ENCODE results near the gene CLIP1. TPM values are rescaled to one million over a fixed set of nuclear protein-coding genes. Genes with fewer than 3 reads are reported as not detected.

CLIP1 gene
- total and polyA plus RNA-seq, 2 of the 13 experiments (the other 11 are each of a cell fraction or from before 2014, with no cell fraction given): 28.9 to 43.7 TPM

DNA sequence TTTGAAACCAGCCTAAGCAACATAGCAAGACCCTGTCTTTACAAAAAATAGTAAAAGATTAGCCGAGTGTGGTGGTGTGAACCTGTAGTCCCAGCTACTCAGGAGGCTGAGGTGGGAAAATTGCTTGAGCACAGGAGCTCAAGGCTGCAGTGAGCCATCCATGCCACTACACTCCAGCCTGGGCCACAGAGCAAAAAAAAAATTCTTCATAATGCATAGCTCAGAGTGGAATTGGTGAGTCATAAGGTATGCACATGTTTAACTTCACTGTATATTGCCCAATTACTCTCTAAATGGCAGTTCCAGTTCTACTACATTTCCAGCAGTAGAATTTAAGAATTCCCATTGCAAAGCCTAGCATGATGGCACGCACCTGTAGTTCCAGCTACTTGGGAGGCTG lies 26.8 kb upstream of the CLIP1 start (continued):
- TF ChIP-seq, protein P1, sequence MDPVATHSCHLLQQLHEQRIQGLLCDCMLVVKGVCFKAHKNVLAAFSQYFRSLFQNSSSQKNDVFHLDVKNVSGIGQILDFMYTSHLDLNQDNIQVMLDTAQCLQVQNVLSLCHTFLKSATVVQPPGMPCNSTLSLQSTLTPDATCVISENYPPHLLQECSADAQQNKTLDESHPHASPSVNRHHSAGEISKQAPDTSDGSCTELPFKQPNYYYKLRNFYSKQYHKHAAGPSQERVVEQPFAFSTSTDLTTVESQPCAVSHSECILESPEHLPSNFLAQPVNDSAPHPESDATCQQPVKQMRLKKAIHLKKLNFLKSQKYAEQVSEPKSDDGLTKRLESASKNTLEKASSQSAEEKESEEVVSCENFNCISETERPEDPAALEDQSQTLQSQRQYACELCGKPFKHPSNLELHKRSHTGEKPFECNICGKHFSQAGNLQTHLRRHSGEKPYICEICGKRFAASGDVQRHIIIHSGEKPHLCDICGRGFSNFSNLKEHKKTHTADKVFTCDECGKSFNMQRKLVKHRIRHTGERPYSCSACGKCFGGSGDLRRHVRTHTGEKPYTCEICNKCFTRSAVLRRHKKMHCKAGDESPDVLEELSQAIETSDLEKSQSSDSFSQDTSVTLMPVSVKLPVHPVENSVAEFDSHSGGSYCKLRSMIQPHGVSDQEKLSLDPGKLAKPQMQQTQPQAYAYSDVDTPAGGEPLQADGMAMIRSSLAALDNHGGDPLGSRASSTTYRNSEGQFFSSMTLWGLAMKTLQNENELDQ (CRISPR knock-in tag; IDR thresholded peaks at IDR 0.05; ENCODE audit: borderline replicate concordance): no peak
- TF ChIP-seq KDM1A (CRISPR knock-in tag; IDR thresholded peaks at IDR 0.05) (0 out of 2 replicates have a peak, but pooled peaks have one; percentile 58), IKZF4 (CRISPR knock-in tag; IDR thresholded peaks at IDR 0.05; ENCODE audit: borderline replicate concordance, low read depth, not compliant biosample characterization) (no peak), RARA (CRISPR knock-in tag; IDR thresholded peaks at IDR 0.05) (peak; percentile 20; the same call in 1 of the 2 replicates), ZNF543 (CRISPR knock-in tag; IDR thresholded peaks at IDR 0.05) (no peak), MED1 (CRISPR knock-in tag; IDR thresholded peaks at IDR 0.05) (0 out of 2 replicates have a peak, but pooled peaks have one; percentile 17), NFE2L2 (IDR thresholded peaks at IDR 0.05; ENCODE audit: low read length) (no peak), ZMAT3 (CRISPR knock-in tag; conservative IDR thresholded peaks at IDR 0.05) (no peak), ZNF343 (CRISPR knock-in tag; IDR thresholded peaks at IDR 0.05) (no peak), GFI1 (CRISPR knock-in tag; IDR thresholded peaks at IDR 0.05; ENCODE audit: borderline replicate concordance) (no peak), HDAC2 (CRISPR knock-in tag; IDR thresholded peaks at IDR 0.05) (no peak), ZBTB7A (CRISPR knock-in tag; IDR thresholded peaks at IDR 0.05) (no peak), NCOR1 (IDR thresholded peaks at IDR 0.05; ENCODE audit: borderline replicate concordance, low read length) (0 out of 2 replicates have a peak, but pooled peaks have one; percentile 39), JDP2 (CRISPR knock-in tag; IDR thresholded peaks at IDR 0.05; ENCODE audit: borderline replicate concordance) (no peak), HMGA1 (CRISPR knock-in tag; conservative IDR thresholded peaks at IDR 0.05) (no peak), SRY (CRISPR knock-in tag; IDR thresholded peaks at IDR 0.05) (no peak), CEBPG (CRISPR knock-in tag; IDR thresholded peaks at IDR 0.05) (peak; percentile 73), JARID2 (CRISPR knock-in tag; IDR thresholded peaks at IDR 0.05; ENCODE audit: insufficient replicate concordance) (no peak), ZBTB8A (CRISPR knock-in tag; IDR thresholded peaks at IDR 0.05; ENCODE audit: borderline replicate concordance, low read depth) (no peak), FOXP1 (IDR thresholded peaks at IDR 0.05) (no peak), FOXP1 (CRISPR knock-in tag; IDR thresholded peaks at IDR 0.05) (no peak), TAF1 (CRISPR knock-in tag; IDR thresholded peaks at IDR 0.05) (no peak), MYC (CRISPR knock-in tag; IDR thresholded peaks at IDR 0.05; ENCODE audit: borderline replicate concordance) (no peak), ZNF441 (CRISPR knock-in tag; IDR thresholded peaks at IDR 0.05; ENCODE audit: borderline replicate concordance) (no peak), ZBTB3 (CRISPR knock-in tag; IDR thresholded peaks at IDR 0.05; ENCODE audit: borderline replicate concordance, low read depth) (no peak), ZNF234 (CRISPR knock-in tag; conservative IDR thresholded peaks at IDR 0.05) (no peak), NCOA2 (CRISPR knock-in tag; IDR thresholded peaks at IDR 0.05) (no peak)
- TF ChIP-seq, protein P2, sequence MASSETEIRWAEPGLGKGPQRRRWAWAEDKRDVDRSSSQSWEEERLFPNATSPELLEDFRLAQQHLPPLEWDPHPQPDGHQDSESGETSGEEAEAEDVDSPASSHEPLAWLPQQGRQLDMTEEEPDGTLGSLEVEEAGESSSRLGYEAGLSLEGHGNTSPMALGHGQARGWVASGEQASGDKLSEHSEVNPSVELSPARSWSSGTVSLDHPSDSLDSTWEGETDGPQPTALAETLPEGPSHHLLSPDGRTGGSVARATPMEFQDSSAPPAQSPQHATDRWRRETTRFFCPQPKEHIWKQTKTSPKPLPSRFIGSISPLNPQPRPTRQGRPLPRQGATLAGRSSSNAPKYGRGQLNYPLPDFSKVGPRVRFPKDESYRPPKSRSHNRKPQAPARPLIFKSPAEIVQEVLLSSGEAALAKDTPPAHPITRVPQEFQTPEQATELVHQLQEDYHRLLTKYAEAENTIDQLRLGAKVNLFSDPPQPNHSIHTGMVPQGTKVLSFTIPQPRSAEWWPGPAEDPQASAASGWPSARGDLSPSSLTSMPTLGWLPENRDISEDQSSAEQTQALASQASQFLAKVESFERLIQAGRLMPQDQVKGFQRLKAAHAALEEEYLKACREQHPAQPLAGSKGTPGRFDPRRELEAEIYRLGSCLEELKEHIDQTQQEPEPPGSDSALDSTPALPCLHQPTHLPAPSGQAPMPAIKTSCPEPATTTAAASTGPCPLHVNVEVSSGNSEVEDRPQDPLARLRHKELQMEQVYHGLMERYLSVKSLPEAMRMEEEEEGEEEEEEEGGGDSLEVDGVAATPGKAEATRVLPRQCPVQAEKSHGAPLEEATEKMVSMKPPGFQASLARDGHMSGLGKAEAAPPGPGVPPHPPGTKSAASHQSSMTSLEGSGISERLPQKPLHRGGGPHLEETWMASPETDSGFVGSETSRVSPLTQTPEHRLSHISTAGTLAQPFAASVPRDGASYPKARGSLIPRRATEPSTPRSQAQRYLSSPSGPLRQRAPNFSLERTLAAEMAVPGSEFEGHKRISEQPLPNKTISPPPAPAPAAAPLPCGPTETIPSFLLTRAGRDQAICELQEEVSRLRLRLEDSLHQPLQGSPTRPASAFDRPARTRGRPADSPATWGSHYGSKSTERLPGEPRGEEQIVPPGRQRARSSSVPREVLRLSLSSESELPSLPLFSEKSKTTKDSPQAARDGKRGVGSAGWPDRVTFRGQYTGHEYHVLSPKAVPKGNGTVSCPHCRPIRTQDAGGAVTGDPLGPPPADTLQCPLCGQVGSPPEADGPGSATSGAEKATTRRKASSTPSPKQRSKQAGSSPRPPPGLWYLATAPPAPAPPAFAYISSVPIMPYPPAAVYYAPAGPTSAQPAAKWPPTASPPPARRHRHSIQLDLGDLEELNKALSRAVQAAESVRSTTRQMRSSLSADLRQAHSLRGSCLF (CRISPR knock-in tag; IDR thresholded peaks at IDR 0.05; ENCODE audit: borderline replicate concordance): no peak
